ENCODE measurements around the gene PDZRN3.
"Not testable (repeated sequence)": the region's sequence is repeated elsewhere in the genome, so short reads cannot be mapped to it uniquely, and the experiment has no call there.

The PDZRN3 gene

DNA sequence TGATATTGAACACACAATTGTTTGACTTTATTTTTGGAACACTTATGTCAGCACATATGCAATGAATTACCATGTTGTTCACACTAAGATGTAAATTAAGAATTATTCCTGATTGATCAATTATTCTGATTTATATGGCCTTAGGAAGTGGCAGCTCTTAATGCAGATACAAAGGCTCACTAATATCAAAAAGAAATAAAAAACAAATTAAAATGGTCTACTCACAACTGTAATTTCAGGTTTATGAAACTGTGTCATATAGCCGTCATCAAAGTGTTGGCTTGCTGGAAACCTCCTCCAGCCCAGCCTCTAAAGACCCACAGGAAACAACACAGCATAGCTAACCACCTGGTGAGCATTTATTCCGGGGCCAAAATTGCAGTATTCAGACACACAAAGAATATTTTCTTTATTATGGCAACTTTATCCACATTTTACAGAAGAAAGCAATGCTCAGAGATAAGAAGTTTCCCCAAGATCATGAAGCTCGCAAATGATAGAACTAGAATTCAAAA, 33.4 kb downstream of the PDZRN3 start:
- DNase-seq (ENCODE audit: low read depth in 2 of 2): no peak

DNA sequence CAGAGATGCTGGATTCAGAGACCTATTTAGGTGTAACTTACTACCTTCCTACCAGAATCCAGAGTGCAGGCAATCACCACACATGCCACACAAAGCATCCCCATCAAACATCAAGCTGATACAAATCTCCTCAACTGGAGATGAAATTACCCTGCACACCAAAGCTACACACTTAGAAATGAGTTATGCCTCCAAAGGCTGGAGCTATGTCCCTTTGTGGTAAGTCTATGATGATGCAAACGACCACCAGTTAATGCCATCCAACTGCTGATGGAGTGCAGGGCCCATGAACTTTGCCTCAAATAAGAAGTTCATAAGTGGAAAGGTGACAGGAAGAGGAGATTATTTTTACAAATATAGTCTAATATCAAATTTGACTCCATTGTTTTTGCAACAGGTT, 38.1 kb downstream of the PDZRN3 start:
- no peak for DNase-seq (ENCODE audit: low read depth in 2 of 2)

DNA sequence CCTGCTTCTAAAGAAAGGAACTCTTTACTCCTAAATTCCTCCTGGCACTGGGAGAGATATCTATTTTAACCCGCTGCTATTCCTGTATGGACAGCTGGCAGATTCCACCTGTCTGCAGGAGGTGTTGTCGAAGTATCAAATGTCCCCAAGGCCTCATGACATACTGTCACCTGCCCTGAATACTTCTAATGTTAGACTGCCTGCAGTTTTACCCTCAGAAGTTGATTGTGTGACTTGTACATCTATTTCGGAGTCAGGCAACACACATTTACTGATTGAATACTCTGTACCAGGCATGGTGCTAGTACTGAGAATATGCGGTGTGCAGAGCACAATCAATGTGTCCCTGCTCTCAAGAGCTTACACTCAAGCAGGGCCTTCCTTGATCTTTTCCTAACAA, 38.6 kb downstream of the PDZRN3 start:
- no peak for DNase-seq (ENCODE audit: low read depth in 2 of 2)

DNA sequence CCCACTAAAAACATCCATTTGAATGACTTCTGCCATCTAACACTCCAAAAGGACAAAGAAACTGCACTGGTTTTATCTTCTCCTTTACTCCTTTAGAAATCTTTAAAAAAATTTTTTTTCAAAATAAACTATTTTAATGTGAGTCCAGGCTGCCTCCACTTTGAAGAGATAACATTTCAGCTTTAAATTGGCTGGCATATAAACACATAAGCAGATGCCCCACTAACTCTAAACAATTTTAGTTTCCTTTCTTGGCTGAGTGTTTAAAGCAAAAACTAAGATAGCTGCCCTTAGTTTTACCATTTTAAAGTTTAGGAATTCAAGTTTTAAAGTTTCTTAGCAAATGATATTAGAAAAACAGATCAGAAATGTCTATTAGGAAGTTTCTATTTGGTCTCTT, 39.9 kb downstream of the PDZRN3 start:
- DNase-seq (ENCODE audit: low read depth in 2 of 2): no peak

DNA sequence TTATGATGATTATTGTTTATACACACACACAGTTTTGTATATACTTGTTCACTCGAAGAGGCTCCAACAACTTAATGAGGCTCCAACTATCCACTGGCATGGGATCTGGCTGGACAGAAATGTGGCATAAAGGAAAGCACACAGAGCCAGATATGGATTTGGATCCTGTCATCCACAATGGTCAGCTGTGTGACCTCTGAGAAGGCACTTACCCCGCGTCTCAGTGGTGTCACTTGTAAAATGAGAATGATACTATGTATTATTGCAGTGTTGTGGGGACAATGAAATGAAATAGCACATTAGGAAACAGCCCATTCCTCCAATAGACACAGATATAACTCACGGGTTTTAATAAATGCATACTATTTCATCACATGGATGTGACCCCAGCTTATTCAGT, 42.2 kb downstream of the PDZRN3 start:
- no peak for DNase-seq (ENCODE audit: low read depth in 2 of 2)

DNA sequence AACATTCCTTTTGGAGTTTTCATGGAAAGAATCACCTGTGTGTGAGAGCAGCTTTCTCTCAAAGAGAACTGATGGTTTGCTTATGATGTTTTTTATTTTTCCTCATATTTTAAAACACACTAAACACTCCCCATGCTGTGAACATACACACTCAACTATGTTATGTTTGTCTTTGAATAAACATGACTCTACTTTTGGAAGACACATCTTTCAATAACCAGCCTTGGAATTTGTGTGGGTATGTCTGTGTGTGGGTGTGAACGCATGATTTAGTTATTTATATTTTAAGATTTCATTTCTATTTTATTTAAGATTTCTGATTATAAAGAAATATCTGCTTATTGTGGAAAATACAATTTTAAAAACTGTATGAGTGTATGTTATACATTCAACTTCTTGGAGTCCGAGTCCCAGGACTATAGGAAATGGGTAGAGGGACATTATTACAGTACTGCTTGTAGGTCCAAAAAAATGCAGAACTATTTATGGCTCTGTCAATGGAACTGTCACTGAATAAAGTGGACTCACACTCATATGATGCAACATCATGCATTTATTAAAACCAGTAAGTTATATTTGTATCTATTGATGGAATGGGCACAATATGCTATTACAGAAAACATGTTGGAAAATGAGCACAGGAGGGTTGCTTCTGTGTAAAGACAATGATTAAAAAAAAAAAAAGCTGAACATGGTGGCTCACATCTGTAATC, 43.5 kb downstream of the PDZRN3 start:
- no peak for DNase-seq (ENCODE audit: low read depth in 2 of 2)

DNA sequence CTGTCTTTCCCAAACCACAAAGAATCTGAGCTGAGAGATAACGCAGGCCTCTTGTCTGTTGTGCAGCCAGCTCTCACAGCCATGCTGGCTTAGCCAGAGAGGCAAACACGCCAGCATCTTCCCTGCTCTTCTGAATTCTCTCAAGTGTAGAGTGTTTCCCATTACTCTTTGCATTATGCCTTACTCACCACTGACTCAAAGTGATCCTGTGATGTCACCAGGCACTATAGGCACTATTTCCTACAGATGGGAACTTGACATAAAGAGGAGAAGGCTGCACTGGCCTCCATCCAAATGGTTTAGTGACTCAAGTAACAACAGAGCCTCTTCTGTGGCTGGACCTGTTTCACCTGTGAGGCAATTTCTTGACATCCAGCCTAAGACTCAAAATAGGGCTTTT, 44.4 kb downstream of the PDZRN3 start:
- no peak for DNase-seq (ENCODE audit: low read depth in 2 of 2)

DNA sequence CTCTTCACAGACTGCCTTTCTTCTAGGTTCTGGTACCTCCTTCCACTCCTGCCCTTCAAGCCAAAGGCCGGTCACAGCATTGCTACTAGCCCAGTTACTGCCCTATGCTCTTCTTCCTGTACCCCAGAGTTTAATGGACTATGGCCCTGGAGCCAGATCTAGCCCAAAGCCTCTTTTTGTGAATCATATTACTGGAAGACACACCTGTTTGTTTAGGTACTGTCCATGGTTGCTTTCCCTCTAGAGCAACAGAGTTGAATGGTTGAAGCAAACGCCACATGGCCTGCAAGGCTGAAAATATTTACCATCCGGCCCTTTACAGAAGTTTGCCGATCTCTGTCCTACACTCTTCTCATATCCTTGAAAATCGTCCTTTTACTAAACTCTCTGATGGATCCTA, 47.0 kb downstream of the PDZRN3 start:
- DNase-seq (ENCODE audit: low read depth in 2 of 2): no peak

DNA sequence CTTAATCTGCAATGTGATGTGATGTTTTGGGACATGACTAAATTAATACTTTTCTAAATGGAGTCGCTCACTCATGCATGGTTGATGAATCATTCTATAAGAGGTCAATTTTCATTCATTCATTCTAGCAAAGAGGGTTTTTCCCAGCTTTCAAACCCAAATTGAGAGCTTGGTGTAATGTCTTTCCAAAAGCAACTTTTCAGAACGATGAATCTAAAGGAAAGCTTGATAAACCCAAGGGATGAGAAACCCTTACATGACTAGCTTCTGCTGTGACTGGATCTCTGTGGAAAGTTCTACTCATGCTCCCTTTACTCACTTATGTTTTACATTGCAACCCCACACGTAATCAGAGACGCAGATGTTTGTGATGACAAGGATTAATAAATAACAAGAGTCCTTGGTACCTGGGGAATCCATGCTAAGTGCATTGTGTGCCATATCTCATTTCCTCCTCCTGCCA, 47.7 kb downstream of the PDZRN3 start:
- no peak for DNase-seq (ENCODE audit: low read depth in 2 of 2)

DNA sequence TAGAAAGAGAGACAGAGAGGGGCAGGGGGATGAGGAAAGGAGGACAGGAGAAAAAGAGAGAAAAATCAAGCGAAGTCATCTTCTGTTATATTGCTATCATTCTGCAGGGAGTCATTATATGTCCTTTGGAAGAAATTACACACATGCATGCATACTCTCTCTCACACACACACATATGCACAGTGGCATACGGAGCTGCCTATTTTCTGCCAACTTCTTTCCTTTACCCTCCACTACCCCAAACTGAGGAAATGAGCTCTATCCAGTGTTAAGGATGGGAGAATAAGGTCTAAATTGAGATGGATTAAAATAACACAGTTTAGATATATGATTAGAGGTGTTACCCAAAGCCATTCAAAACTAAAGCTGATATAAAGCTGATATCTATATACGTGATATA, 48.8 kb downstream of the PDZRN3 start:
- DNase-seq (ENCODE audit: low read depth in 2 of 2): no peak

DNA sequence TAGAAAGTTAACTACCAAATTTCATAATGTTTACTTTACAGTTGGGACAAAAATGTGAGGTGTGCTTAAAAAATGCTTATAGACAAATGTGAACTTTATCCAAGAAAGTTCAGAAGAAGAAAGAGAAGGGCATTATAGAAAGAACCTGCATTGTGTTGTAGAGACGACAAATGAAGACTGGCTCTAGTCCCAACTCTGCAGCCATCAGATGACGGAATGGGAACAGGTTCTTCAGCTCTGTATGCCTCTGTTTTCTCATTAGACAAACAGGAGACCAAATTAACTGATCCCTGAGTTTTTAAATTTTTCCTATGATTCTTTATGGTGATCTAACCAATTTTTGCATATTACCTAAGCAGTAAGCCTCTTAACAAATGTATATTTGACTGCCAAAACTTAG, 49.2 kb downstream of the PDZRN3 start:
- DNase-seq (ENCODE audit: low read depth in 2 of 2): no peak

DNA sequence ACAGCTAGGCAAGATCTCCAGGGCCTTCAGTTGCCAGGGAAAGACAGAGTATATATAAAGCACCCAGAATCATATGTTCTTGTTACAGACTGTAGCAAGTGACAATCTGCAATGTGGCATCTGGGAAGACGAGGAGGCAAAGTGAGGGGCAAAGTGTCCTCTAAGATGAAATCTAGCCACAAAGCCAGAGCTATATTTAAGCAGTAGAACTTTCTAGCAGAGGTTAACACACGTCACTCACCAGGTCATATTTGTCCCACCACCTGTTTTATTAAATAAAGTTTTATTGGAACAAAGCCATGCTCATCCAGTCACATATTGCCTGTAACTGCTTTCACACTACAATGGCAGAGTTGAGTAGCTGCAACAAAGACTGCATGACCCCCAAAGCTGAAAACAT, 51.5 kb downstream of the PDZRN3 start:
- DNase-seq (ENCODE audit: low read depth in 2 of 2): no peak

DNA sequence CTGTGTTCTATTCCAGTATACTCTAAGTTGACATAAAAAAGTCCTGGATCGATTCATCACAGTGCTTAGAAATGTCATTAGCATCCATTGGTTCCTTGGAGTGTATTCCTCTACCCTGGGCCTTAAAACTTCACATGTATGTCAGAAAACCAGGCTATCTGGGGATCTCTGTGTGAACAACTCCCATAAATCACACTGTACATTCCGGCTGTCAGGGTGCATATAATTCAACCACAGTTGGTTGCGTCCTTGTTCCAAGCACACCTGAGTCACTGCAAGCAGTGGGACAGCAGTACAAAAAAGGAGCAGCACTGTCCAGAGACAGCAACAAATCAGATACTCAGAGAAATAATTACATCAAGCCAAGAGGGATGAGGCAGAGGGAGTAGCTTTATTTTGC, 52.4 kb downstream of the PDZRN3 start:
- DNase-seq (ENCODE audit: low read depth in 2 of 2): no peak

DNA sequence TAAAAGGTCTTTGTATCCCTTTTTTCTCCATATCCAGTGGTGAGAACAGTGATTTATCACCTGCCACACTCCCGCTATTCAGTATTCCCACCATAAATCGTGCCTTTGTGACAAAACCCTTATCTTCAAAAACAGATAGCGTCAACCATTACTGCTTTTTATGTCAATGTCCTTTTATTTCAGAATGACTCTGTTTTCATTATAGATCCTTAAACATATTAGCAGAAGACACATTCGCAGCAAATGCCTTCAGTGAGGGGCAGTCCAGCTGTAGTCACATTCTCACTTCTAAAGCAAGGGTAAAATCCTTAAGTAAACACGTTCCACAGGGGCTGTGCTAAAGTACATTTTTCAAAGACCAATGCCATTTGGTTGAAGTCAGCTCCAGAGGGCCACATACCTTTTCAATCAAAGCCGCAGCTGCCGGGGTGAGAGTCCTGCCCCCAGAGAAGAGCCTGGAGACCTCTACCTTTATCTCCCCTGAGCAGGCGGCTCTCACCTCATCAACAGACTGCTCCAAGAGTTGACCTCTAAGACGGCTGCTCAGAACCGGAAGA, 53.4 kb downstream of the PDZRN3 start:
- no peak for DNase-seq (ENCODE audit: low read depth in 2 of 2)

DNA sequence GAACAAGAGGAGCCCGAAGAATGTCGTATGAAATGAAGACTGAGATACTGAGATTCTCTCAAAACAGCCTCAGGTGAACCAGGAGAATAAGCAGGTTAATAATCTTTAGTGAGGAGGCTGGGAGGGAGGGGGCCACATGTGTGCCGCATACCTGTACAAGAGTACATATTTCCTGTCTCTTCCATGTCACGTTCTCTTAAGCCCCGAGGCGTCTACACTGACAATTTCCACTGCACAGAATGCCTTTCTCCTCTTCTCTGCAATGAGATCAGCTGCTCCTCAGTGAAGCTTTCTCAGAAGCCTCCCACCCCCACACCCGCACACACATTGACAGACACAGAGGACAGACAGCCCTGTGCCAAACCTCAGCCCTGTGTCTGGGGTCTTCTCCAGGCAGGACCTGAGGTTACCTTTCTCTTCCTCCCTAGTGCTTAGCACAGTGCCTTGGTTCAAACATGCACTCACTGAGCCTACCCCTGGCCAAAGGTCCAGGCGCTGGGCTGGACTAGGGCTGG, 55.4 kb downstream of the PDZRN3 start:
- no peak for DNase-seq (ENCODE audit: low read depth in 2 of 2)

DNA sequence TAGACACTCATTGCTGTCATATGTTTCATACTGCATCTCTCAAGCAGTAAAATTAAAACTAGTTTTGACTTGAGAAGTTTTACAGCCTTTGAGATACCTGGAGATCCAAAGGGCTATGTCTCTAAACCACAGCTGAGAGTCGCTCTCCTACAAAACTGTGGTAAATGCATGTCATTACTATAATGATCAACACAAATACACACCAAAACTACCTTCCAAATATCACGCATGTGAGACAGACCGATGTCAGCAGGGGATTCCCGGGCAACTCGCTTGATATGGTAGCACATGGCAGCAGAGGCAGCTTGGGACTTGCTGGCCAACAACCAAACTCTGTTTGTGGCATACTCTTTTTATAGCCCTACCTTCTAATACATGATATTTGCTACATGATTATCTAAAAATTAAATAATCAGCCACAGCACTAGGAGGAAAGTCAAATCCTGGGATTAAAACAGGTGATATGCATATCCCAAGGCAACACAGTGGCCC, 56.3 kb downstream of the PDZRN3 start:
- DNase-seq (ENCODE audit: low read depth in 2 of 2): no peak

DNA sequence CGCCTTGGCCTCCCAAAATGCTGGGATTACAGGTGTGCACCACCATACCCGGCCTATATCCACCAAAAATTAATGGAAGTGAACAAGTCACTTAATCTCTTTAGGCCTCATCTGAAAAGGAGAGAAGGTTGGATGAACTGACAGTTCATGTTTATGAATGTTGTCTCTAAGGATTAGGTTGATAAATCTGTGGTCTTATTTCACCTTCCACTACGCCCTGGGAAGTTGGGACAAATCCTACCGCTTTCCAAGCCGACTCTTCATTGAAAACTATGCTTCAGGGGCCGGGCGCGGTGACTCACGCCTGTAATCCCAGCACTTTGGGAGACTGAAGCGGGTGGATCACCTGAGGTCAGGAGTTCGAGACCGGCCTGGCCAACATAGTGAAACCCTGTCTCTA, 59.4 kb downstream of the PDZRN3 start:
- DNase-seq (ENCODE audit: low read depth in 2 of 2): not testable (repeated sequence)

DNA sequence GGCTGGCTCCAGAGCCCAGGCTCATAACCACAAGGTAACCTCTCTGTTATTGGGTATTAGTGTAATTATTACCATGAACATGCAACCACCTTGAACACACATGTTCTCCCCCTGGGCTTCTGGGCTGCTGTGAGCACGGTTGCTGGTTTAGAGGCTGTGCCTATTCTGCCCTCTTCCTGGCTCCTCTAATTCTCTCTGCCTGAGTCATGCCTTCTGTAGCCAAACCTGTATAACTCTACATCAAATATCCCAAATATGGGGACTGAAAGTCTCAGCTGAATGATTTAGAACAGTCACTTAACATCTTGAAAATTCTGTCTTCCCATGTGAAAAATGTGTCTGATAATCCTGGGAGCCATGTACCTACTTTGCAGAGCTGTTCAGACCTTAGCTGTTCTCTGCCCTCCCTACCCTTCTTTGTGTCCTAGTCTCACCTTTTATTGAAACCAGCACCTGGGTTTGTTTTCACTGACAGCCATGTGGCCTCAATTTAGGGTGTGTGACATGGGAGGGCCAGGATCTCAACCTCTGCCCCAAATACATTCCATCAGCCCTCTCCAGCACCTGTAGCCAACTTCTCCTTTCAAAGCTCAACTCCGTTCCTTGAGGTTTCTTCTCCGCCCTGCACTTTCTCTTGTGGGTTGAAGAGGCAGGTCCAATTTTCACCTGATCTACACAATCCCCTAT, 60.7 kb downstream of the PDZRN3 start:
- no peak for DNase-seq (ENCODE audit: low read depth in 2 of 2)

DNA sequence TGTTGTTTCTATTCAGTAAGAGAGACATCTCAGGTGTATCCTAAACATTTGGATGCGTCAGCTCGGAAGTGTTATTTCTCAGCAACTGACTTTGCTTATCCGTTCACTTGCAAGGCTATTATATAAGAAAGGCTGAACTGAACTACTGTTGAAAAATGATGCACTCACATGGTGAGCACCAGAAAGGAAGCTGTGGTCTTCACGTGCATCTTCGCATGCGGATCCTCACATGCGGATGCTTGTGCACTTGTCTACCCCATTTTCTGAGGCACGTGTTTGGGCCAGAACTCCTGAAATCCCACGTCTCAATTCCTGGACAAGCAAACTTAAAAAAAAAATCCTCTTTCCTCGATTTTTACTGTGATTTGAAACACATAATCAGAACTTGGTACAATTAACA, 63.2 kb downstream of the PDZRN3 start:
- DNase-seq (ENCODE audit: low read depth in 2 of 2): no peak

DNA sequence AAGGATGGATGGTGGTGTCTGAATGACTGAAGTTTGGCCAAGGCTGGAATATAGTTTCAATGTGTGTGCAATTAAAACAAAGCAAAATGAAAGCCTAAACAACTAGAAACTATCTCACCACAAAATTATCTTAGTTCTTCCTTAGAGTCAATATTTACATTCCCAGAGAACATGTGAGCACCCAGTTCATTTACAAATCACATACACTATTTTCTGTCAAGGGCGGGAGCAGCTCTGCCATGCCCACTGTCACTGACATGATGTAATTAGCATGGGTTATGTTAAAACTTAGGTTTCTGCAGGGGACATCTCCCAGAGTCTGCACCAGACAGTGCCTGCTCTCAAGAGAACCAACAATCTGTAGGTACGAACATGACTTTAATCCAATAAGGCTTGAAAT, 65.0 kb downstream of the PDZRN3 start:
- no peak for DNase-seq (ENCODE audit: low read depth in 2 of 2)

DNA sequence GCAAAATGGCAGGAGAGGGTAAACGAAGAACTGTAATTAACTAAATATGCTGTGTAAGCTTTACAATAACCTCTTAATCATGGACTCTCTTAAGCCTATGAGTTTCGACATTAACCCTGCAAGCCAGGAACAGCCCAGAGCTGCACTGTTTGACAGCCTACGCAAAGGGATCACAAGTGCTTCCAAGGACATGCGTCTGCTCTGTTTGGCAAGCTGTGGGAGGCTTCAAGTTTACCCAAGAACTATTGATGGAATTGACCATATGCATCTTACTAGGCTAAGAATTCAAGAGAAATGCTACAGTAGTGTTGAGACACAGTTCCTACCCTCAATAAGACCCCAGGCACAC, 66.0 kb downstream of the PDZRN3 start:
- DNase-seq (ENCODE audit: low read depth in 2 of 2): no peak

DNA sequence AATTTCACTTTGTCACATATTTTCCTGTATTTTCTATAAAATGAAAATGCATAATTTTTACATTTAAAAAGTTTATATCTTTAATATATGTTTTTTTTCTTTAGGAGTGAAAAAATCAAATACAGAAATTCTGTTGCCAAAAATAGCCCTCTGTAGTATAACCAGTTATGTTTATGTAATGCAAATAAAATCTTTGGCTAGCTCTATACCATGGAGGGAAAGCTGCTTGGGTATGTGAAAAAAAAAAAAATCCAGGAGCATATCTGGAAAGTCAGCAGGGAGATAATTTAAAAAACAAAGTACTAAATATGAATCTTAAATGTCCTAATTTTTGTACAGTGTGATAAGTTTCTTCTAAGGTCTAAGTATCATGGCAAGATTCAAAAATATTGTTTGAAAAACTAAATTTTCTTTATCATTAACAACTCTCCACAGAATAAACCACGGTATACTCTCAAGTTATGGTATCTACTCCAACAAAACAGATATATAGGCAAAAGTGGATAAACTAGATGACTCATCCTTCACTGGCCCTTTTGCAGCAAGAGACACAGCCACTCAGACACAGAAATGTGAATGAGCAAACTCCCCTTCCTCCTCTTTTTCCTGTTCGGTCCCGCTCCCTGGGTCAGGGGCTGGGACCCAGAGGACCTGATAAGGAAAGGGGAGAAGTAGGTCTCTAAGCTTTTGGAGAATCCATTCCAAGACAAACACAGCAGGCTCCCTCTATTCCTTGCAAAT, 66.6 kb downstream of the PDZRN3 start:
- no peak for DNase-seq (ENCODE audit: low read depth in 2 of 2)
